Inferior parietal cortex (tissue), 1 donor: ENCODE results near the gene INO80.

Experiments used
- DNase-seq: peaks from one replicate; pipeline ENCODE4 v3.0.0-alpha.2; 2016; ENCODE audit errors: extremely low spot score

Gene INO80

DNA sequence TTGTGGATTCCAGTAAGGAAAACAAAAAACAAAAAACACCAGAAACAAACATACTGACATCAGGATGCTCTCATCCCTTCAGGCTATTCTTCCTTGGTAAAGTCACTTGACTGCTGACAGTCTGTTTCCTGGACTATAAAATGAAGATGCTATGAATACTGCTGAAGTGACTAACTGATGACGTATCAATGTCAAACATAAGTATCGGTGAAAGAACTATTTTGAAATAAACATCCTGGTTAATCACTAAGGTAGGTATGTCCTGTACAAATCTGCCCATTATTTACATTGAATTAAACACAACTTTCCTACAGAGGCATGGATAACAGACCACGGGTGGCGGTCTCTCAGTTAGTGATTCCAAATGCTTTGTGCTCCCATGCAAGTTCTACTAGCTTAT, 116.9 kb downstream of the INO80 start:
- DNase-seq = no peak

DNA sequence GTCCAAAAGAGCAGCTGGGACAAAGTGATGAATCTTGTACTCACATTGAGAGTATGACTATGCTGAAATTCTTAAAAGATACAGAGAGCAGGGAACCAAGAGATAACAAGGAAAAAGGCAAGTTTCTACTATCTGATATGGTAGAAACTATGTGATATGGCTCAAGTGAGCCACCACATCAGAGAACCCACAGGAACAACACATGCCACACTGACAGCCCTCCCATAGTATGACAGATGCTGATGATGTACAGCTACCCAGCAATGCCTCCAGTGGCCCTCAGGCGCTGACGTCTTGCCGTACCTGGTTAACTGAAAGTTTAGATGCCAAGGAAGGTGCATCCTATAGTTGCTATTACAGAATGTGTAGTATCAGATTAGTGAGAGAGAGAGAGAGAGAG, 120.4 kb downstream of the INO80 start:
- no peak for DNase-seq

DNA sequence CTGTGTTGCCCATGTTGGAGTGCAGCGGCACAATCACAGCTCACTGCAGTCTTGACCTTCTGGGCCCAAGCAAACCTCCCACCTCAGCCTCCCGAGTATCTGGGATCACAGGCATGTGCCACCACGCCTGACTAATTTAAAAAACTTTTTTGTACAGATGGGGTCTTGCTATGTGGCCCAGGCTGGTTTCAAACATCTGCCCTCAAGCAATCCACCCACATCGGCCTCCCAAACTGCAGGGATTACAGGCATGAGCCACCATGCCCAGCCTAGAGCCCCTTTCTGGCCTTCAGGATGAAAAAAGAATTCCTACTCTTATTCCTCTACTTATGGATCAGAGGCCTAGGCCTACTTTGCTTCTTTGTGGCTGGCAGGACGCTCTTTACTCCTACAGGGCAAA, 123.3 kb downstream of the INO80 start:
- DNase-seq = no peak

DNA sequence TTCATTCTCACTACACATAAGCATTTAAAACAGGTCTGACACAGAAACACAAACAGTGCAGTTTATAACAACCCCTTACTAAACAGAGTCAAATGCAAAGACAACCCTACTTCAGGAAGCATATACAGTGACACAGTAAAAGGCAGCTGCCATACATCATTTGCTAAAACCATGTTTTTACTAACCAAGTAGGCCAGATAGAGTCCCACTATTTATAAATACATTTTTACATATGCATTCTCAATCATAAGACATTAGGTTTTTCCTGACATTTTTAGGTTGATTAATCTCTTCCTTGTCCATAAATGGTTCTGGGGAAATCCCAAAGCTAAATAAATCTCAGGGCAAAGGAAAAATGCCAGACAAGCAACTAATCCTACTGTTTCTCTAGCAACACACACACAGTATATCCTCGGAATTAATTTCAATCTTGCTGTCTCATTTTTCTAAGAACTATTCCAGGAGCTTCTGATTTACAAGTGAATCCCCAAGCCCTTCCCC, 123.8 kb downstream of the INO80 start:
- no peak for DNase-seq

DNA sequence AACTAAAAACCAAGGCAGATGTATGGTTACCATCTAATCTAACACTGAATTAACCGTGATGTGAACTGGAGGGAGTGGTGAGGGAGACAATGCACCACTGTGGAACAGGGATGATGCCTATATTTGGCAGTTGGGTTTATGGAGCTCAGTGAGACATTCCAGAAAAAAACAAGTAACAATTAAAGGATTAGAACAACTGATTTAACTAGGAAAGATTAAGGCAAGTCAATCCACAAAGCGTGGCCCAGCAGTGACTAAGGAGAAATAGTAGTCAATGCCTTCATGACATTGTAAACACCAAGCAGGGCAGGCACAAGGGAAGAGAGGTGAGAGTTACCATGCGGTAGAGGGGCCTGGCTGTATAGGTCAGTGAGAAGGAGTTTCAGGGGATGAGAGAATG, 124.7 kb downstream of the INO80 start:
- DNase-seq = no peak

DNA sequence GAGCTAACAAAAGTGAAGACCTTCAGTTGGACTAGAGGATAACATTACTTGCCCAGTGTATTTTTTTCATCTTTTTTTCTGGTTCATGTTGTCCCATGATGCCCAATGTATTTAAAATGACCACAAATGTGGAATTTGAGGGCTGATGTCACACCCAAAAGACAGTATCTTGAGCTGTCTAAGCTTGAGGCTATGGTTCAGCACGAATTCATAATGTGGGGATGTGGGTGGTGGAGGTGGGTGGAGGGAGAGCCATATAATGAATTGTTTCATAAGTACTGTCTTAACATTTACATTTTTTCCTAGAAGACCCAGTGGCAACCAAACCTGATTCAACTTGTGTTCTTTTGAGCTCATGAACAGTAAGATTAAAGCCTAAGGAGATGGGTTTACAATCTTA, 125.3 kb downstream of the INO80 start:
- no peak for DNase-seq

DNA sequence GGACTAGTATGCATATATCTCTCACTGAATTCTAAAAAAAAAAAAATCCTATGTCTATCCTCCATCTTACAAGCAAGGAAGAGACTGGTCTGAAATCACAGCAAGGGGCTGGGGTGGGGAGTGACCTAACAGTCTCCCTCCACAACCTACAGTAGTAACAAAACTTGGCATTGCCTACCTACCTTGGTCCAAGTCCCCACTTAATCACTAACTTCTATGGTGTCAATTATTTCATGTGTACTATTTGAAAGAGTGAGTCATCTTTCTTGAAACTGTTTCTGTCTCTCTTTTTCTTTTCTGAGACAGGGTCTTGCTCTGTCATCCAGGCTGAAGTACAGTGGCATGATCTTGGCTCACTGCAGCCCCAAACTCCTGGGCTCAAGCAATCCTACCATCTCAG, 126.0 kb downstream of the INO80 start:
- no peak for DNase-seq

DNA sequence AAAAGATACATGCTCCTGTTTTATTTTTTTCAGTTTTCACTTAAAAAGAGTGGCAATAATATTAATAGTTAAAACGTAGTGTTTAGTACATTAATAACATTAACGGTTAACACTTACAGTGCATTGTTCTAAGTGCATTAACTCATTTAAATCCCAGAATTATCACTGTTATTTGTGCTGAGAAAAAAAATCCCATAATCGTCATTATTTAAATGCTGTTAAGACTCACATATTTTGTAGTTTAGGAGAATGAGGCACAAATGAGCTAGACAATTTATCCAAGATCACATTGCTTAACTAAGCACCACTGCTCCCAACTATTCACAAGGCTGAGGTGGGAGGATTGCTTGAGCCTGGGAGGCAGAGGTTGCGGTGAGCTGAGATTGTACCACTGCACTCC, 127.9 kb downstream of the INO80 start:
- DNase-seq = no peak

DNA sequence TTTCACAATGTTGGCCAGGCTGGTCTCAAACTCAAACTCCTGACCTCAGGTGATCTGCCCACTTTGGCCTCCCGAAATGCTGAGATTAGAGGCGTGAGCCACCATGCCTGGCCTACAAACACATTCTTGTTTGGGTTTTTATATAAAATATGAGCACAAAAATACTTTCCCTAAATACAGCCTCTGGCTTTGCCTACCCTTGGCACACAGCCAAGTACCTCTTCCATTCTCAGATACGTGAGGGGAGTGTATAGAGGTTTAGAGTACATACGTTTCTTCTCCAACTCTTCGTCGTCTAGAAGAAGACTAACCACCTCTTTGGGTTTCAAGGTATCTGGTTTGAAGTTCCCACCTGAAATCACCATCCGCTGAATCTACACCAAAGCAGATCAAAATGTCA, 129.3 kb downstream of the INO80 start:
- DNase-seq = no peak

DNA sequence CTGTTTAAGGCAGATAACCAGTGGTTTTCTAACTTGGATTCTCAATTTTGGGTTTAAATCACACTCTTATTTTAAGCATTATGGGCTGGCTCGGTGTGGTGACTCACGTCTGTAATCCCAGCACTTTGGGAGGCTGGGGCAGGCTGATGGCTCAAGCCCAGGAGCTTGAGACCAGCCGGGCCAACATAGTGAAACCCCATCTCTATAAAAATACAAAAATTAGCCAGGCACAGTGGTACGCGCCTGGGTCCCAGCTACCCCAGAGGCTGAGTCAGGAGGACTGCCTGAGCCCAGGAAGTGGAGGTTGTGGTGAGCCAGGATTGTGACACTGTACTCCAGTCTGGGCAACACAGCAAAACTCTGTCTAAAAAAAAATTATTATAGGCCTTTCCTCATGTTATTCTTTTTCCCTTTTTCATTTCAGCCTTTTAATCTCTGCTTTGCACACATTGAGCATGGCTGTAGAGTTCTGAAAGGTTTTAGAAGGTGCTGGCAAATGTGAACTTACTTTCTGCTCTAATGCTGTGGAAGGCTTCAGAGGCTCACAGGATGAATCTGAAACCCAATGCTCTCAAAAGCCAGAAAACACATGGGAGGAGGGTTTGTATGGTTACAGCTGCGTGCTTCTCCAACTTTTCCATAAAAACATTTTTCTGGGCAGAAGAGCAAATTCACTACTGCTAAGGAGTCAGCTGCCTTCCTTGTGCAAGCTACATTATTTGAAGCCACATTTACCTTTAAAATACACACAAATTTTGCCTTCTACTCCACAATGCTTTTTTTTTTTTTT, 130.3 kb downstream of the INO80 start:
- DNase-seq = no peak

DNA sequence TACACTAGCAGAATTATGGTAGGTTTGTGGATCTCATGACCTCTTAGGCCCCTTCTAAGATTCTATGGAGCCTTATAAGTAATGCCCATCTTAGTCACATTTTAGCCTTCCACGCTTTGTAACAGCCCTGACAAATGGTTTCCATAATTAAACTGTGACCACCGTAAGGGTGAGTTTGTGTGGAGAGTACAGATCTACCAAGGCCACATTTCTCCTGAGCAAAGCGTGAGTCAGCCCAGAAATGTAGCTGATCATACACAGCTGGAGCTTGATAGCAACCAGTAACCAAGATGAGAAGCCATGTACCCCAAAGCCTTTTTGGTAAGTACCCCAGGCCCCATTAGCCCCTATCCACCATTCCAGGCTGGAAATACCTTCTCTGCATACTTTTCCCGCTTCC, 131.1 kb downstream of the INO80 start:
- no peak for DNase-seq

DNA sequence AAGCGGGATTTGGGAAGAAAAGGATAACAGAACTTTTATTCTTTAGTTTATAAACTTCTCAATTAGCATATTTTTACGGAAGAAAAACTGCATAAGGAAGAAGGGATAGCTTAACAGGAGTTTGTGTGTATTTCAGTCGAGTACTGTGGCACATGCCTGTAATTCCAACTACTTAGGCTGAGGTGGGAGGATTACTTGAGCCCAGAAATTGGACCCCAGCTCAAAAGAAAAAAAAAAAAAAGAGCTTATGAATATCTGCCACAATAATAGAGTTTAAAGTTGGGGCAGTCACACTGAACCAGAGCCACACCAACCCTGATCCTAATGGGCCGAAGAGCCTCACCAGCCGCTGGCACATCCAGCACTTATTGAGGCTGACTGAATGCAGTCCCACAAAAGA, 131.7 kb downstream of the INO80 start:
- DNase-seq = no peak

DNA sequence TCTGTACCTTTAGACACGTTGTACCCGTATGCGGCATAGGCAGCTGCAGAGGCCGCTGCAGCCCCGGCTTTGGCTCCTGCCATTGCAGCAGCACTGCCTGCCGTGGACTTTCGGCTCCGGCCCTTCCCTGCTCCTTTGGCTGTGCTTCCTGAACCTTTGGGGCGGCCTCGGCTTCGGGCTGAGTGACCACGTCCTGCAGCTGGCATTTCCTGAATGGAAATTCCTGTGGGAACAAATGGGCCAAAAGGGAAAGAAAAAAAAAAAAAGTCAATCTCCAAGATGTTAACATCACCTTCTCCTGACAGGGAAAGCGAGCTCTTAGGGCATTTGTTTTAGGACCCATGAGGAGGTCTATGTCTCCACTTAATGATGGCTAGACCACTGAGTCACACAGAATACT, 133.2 kb downstream of the INO80 start:
- no peak for DNase-seq

DNA sequence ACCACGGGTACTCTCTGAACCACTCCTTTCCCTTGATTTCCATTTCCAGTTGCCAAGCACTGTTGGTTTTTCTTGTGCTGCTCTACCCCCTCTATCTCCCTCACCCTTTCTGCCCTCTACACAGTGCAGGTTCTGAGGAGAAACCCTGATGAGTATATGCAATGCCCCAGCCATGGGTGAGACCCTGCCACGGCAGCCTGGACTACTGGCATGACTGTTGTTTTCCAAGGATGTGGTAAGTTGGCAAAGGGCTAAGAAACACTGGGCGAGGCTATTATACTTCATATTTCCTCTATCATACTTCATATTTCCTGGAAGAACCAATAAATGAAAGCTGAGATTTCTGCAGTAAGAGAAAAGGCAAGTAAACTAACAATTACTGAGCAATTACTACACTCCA, 134.9 kb downstream of the INO80 start:
- DNase-seq = no peak

DNA sequence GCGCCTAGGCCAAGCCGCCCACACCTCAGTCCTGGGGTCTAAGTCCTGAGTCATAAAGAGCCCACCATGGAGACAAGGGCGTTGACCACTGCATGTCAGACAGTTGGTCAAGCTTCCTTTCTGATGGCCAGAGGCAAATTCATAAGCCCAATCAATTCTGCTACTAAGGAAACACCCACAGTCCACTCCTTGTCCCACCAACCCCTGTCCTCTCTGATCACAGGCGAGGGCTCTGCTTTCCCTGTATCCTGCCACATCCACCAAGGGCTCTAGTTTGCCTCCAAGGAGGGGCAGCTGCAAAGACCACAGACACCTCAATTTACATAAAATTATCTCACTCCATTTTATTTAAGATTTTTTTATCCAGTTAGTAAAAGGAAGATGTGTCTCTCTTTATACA, 137.5 kb downstream of the INO80 start:
- no peak for DNase-seq

DNA sequence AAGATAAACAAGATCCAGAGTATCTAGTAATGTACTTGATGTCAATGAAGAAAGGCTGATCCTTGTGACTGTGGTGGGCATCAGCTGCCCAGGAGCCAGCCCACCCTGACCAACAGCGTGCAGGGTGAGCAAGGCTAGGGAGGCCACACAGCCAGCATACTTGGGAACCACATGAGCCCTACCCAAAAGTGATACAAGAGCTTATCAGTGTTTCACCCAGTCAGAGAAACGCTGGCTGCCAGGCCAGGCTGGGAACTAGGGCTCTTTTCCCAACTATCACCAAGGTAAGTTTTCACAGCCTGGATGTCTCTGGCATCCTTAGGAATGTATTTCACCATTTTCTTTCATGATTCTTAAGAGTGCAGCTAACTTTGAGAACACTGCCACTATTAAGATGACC, 137.9 kb downstream of the INO80 start:
- no peak for DNase-seq

DNA sequence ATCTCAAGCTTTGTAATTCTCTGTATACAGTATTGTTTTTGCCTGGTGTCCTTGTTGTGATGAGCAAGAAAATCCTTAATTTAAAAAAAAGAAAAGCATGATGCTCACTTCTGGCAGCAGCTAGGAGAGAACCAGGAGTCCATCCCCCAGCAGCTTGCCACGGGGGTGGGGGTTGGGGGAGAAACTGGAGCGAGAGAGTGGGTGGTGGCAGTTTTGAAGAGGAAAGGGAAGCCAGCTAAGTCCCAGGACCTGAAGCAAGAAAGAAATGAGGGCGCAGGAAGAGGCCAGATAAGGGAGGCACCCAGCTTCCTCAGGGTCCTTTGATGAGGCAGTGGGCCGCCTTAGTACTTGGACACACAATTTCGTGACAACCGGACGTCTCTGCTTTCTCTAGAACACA, 139.3 kb downstream of the INO80 start:
- DNase-seq = no peak

DNA sequence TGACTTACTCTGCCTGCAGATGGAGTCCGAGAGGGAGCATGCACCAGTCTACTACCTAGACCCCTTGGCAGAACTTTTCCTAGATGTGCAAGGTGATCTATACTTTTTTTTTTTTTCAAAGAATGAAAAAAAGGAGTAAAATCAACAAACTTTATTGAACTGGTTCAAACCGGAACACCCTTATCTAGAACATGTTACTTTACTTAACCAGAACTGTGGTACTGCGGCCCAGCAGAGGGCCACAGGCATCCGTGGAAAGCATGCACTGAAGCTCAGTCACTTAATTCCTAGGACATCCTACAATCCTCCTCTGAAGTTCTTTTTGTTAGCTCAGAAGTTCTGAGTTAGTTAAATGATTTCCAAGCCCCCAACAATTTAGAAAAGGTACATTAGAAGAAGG, 141.2 kb downstream of the INO80 start:
- no peak for DNase-seq

DNA sequence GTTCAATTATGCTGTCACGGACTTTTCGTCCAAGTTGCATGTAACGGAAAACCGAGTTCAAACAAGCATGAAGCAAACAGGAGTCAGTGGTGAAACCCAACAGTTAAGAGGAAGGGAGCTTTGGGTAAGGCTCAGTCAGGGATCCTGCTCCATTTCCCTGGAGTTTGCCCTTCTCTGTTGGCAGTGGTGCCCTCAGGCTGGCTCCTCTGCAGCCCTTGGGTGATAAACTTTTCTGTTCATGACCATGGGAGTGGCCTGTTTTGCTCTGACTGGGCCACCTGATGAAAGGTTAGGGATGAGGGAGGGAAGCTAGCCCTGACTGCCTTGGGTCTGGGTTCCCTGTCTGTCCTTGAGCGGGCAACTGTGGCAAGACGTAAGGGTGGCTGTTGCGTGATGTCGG, 146.7 kb downstream of the INO80 start:
- no peak for DNase-seq

DNA sequence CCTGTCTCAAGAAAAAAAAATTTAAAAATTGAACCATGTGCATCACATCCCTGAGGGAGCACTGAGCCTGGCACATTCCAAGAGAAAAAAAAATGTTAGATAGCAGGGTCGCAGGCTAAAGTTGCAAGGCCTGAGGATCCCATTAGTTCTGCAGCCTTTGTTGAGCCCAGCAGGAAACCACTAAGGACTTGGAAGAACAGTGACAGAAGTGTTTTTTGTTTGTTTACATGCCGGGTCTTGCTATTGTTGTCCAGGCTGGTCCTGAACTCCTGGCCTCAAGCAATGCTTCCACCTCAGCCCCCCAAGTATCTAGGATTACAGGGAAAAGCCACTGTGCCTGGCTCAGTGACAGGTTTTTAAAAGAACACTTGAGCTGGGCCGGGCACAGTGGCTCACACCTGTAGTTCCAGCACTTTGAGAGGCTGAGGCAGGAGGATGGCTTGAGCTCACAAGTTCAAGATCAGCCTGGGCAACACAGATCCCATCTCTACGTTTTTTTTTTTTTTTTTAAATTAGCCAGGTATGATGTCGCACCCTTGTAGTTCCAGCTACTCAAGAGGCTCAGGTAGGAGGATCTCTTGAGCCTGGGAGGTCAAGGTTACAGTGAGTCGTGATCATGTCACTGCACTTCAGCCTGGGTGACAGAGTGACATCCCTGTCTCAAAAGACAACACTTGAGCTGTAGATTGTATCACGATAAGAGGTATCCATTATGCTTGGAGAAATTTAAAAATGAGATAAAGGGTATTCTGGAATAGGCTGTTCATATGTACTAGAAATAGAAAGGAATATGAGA, 147.6 kb downstream of the INO80 start:
- no peak for DNase-seq

DNA sequence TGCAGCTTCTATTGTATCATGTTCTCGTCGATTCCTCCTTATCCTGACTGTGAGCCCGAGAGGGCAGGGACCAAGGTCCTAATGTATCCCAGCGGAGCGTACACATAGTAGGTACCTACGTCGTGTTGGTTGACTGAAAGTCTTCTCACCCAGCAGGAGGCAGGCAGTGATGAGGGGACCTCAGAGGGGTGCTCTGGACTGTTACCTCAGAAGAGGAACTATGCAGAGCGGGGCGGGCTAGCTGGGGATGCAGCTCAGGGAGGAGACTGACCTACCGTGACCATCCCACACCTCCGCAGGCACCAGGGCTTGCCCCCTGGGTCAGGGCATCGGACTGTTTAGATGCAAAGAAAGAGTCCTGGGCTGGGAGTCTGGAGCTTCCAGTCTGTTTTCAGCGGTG, 151.4 kb downstream of the INO80 start:
- no peak for DNase-seq

DNA sequence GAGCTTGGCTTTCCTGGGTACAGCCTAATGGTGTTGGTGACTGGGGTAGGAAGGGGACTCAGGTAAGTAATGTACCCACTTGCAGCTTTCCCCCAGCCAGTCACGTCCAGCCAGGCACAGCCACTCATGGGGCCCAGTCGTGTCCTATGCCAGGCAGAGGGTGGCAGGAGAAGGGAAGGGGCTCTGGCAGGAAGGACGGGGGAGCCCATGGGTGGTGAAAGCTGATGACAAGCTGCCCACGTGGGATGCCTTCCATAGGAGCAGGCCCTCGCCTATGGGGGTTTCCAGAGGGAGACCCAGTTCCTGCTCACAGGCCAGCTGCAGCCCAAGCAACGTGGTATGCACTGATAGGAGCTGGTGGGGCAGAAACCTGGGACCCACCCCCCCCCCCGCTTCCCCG, 152.1 kb downstream of the INO80 start:
- no peak for DNase-seq

DNA sequence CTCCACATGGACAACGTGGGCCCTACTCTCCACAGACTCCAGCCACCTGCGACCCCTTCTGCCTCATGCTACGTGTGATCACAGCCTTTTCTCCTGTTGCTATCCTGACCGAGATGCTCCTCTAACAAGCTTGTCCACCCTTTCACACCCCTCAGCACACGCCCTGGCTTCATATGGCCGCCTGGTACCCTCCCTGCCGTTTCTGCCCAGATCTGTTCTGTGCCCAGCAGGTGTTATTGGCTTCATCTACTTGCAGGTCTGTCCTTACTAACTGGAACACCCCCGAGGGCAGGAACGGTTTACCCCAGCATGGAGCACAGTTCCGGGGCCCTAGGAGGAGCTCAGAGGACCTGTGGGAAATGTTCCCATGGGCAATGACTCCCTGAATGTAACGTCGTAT, 152.9 kb downstream of the INO80 start:
- DNase-seq = no peak
